GM12801 (cell line): Measurements from ENCODE around the gene SLC32A1.

Experiments
- TF ChIP-seq, protein P1 (sequence below): IDR thresholded peaks from one replicate; pipeline ENCODE4 v1.5.1; 2011; ENCODE audit warnings: control low read depth; ENCODE audit not compliant: insufficient read length; ENCODE audit errors: extremely low read depth

Gene SLC32A1

DNA sequence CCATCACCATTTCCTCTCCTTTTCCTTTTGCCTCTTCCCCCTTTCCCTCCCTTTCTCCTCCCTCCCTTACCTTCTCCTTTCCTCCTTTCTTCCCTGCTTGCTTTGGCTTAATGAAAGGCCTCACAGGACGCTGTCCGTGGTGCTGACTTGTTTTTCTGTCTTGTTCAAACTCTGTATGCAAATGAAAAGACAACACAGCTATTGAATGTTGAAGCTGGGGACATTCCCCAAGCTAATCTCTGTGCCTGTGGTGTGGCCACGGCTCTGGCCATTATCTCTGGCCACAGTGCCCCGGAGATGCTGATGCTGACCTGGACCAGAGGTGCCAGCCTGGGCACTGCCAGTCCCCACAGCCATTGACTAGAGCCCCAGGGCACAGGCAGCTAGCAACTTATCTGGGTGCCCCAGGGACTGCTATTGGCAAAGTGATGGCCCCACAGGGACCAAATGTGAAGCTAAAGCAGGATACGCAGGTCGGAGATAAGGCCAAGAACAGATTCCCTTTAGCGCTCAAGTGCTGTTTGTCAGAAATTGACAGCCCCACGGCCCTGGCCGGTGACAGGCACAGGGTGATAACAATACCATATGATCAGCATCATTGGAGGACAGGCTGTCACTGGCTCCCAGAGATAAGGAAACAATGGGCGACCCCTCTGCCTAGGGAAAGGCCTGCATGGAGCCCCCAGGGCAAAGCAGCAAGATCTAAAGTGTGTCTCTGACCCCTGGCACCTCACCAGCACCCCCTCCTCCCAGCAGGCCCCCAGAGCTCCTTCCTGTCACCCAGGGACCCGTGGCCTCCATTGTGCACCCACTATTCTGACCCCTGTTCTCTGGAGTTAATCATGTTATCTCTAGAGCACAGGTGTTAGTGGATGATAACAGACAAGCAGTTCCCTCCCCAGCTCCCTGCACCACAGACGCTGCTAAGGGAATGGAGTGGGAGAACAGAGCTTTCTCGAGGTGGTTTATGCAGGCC lies 31.6 kb upstream of the SLC32A1 start:
- TF ChIP-seq, protein P1, sequence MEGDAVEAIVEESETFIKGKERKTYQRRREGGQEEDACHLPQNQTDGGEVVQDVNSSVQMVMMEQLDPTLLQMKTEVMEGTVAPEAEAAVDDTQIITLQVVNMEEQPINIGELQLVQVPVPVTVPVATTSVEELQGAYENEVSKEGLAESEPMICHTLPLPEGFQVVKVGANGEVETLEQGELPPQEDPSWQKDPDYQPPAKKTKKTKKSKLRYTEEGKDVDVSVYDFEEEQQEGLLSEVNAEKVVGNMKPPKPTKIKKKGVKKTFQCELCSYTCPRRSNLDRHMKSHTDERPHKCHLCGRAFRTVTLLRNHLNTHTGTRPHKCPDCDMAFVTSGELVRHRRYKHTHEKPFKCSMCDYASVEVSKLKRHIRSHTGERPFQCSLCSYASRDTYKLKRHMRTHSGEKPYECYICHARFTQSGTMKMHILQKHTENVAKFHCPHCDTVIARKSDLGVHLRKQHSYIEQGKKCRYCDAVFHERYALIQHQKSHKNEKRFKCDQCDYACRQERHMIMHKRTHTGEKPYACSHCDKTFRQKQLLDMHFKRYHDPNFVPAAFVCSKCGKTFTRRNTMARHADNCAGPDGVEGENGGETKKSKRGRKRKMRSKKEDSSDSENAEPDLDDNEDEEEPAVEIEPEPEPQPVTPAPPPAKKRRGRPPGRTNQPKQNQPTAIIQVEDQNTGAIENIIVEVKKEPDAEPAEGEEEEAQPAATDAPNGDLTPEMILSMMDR, result no peak

DNA sequence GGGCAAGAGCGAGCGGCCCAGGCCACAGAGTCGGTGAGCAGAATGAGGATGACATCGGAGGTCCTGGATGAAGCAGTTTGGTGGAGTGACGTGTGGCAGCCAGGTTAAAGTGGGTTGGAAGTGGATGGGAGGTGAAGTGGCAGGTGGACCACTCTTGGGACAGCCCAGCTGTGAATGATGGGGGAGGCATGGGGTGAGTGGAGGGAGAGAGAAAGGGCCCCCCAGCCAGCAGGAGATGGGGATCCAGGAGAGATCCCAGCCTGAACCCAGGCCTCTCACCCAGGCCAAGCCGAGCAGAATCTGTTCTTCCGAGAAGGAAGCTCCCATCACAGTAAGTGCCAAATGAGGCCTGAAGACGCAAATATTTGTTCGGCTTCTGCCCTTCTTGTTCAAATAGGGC lies 27.0 kb upstream of the SLC32A1 start:
- TF ChIP-seq, protein P1, result no peak

DNA sequence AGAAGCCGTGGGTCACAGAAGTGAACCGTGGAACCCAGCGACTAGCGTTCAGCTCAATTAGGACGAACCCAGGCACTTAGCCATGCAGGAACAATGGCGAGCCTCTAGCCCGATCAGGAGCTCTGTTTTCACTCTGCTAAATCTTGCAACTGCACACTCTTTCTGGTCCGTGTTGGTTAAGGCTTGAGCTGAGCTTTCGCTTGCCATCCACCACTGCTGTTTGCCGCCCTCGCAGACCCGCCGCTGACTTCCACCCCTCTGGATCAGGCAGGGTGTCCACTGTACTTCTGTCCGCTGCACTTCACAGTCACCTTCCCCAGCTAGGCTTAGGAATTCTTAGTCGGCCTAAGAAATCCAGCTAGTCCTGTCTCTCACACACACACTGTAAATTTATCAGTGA lies 25.7 kb upstream of the SLC32A1 start:
- TF ChIP-seq, protein P1, result no peak

DNA sequence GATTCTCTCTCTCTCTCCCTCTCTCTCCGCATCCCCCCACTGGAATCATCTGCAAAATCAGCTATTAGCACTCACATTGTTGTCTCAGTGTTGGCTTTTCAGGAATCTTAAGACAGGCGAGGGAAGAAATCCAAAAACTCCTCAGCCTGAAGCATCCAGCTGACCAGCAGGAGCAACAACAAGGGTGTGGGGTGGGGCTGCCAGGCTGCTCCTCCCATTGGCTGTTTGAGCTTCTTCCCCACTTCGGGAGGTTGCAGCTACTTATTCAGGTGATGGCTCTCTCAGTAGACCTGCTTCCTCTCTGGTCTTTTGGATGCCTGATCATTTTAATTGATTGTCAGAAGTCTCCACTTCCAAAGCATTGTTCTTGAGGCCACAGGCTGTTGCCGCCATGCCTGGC lies 24.1 kb upstream of the SLC32A1 start:
- TF ChIP-seq, protein P1, result no peak

DNA sequence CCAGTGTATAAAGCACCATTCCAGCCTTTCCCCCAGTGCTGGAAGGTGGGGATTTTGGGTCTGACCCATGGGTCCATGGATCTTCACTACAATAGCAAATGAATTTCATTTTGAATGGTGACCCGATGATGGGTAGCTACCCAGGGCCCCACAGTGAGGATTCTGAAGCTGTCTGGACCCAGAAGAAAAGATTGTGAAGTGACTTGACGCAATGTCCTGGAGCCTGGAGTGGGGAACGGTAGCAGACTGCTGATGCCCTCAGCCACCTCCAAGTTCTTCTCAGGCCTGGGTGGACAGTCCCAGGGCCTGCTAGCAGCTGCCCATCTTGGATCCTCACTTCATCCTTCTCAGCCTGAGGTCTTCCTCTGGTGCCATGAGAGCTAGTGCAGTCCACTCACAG lies 23.4 kb upstream of the SLC32A1 start:
- TF ChIP-seq, protein P1, result no peak

DNA sequence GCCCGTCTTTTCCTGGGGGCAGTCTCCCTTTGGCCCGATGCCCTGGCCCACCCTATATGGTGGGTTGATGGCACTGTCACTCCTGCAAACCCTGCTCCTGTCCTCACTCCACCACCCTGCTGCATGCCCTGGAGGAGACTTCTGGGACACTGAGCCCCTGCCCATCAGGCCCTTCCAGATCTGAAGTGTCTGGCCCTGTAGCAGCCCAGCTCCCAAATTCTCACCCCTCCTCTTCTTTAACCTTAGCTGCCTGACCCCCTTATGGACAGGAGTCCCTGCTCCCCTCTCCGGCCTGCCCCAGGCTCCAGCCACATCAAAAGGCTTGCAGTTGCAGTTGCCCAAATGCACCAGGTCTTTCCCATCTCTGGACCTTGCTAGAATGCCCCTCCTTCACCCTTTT lies 20.8 kb upstream of the SLC32A1 start:
- TF ChIP-seq, protein P1, result no peak

DNA sequence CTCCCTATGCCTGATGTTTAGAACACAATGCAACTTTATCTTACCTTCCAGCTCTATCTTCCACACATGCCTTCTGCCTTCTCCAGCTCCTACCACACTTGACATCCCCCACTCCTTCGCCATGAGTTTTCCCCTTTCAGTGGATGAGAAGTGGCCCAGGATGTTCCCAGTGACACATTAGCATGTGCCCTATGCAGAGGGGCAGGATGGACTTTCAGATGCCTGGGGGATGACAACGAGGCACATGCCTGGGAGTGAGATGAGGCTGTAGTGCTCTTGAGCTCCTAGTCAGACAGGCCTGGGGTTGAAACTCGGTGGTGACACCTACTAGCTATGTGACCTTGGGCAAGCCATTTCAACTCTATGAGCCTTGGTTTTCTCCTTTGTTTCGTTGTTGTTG lies 20.1 kb upstream of the SLC32A1 start:
- TF ChIP-seq, protein P1, result no peak
